ENCODE data around the gene AKR1B1. TPM values are rescaled to one million over a fixed set of nuclear protein-coding genes. Genes with fewer than 3 reads are reported as not detected.

The AKR1B1 gene
- total RNA-seq, 5 donors from 2014 or later (not counting 1 experiment from before 2014, with no cell fraction given) = 64.3 to 92.4 (median 85.3) TPM

GRCh38 chr7:134432296-134433152 is 26.4 kb downstream of the AKR1B1 start:
- ATAC-seq (replicated peaks in 1 of 4) = peak; percentile 87 to 94 (median 91)
- ChIA-PET POLR2A (no interaction called here), CTCF (interaction anchor here (0.5 to 2.3 kb wide), 31 partner anchors 8 to 1168 kb away, joined by 3 to 38 read pairs (median 3); partner anchors contain the start of genes AKR1B15 (in 2 of the 2), AKR1B1 (in 1 of the 2) and SLC35B4 (in 1 of the 2))
- Mint-ChIP-seq H3K27ac (peak overlapping the region; percentile 89 to 93), H3K4me3 (peak overlapping the region; percentile 75 to 83 (median 79)), H3K27me3 (peaks cover 0 to 5% of the 10 kb centered on the region in 2 donors), H3K36me3 (no peaks in the 10 kb centered on the region), H3K4me1 (peaks cover 8 to 17% (median 15%) of the 10 kb centered on the region in 3 donors), H3K9me3 (no peaks in the 10 kb centered on the region)
- WGBS (ENCODE audit: insufficient coverage) = 2% methylated on average over 14 of the region's 31 CpGs
- H3K4me3 ChIP-seq (ENCODE audit: control insufficient read depth in 1 of 2, extremely low read depth in 1 of 2, low read length in 1 of 2) = peak overlapping the region; percentile 35 to 45
- peak overlapping the region; percentile 72 for H3K27ac ChIP-seq (ENCODE audit: low read length)
- DNase-seq = peak; percentile 43 to 83 (median 58)
- H3K27me3 ChIP-seq (replicated peaks in 1 of 2; ENCODE audit: control insufficient read depth in 2 of 2, extremely low read depth in 1 of 2, insufficient read depth in 2 of 2, low read length in 1 of 2) = no peaks in the 10 kb centered on the region
- H3K4me1 ChIP-seq (ENCODE audit: control insufficient read depth in 1 of 2, extremely low read depth in 1 of 2, insufficient read depth in 2 of 2, low read length in 2 of 2) = peaks cover 0 to 14% of the 10 kb centered on the region in 2 experiments
- H3K9me3 ChIP-seq = no peaks in the 10 kb centered on the region
- H3K36me3 ChIP-seq (ENCODE audit: control insufficient read depth in 2 of 2, extremely low read depth in 1 of 2, insufficient read depth in 1 of 2, low read length in 1 of 2) = no peaks in the 10 kb centered on the region

GRCh38 chr7:134431815-134432214 is 27.1 kb downstream of the AKR1B1 start:
- H3K4me3 ChIP-seq (ENCODE audit: control insufficient read depth in 1 of 2, extremely low read depth in 1 of 2, low read length in 1 of 2) = peak overlapping the region in 1 of 2 donors; percentile 35
- H3K27ac Mint-ChIP-seq = no peak overlapping the region

GRCh38 chr7:134429481-134429880 is 29.4 kb downstream of the AKR1B1 start:
- H3K27ac Mint-ChIP-seq = no peak overlapping the region
- no peaks in the 10 kb centered on the region for H3K36me3 Mint-ChIP-seq
- DNase-seq (no peak), ATAC-seq (replicated peaks in 1 of 4) (no peak)
- Histone ChIP-seq H3K36me3 (ENCODE audit: control insufficient read depth in 2 of 2, extremely low read depth in 1 of 2, insufficient read depth in 1 of 2, low read length in 1 of 2) (no peaks in the 10 kb centered on the region), H3K4me3 (ENCODE audit: control insufficient read depth in 1 of 2, extremely low read depth in 1 of 2, low read length in 1 of 2) (no peak overlapping the region), H3K4me1 (ENCODE audit: control insufficient read depth in 1 of 2, extremely low read depth in 1 of 2, insufficient read depth in 2 of 2, low read length in 2 of 2) (peaks cover 0 to 14% of the 10 kb centered on the region in 2 experiments), H3K27ac (ENCODE audit: low read length) (no peak overlapping the region), H3K27me3 (replicated peaks in 1 of 2; ENCODE audit: control insufficient read depth in 2 of 2, extremely low read depth in 1 of 2, insufficient read depth in 2 of 2, low read length in 1 of 2) (no peaks in the 10 kb centered on the region), H3K9me3 (no peaks in the 10 kb centered on the region)
- ChIA-PET POLR2A (interaction anchor here in 1 of 2 donors (0.5 kb wide), 1 partner anchor 22 kb away, joined by 3 read pairs; no protein-coding TSS in a partner anchor), CTCF (interaction anchor here in 1 of 2 donors (0.5 to 1.9 kb wide), 3 partner anchors 76 to 119 kb away, joined by 3 to 8 read pairs (median 6); partner anchors contain the start of gene AKR1B15)
- no peaks in the 10 kb centered on the region for H3K9me3 Mint-ChIP-seq
- H3K4me3 Mint-ChIP-seq = no peak overlapping the region
- WGBS (ENCODE audit: insufficient coverage) = no CpG with 5 or more reads among the region's 6 CpGs
- peaks cover 0 to 5% of the 10 kb centered on the region in 2 donors for H3K27me3 Mint-ChIP-seq
- H3K4me1 Mint-ChIP-seq = peaks cover 8 to 17% (median 15%) of the 10 kb centered on the region in 3 donors

More at GRCh38 chr7:134431815-134432214, 27.1 kb downstream of the AKR1B1 start:
- POLR2A ChIA-PET = no interaction called here
- CTCF ChIA-PET = interaction anchor here (0.5 to 2.3 kb wide), 20 partner anchors 9 to 1167 kb away, joined by 3 to 38 read pairs (median 4); partner anchors contain the start of genes AKR1B15 (in 2 of the 2) and SLC35B4 (in 1 of the 2)
- Mint-ChIP-seq H3K4me1 (peaks cover 8 to 17% (median 15%) of the 10 kb centered on the region in 3 donors), H3K36me3 (no peaks in the 10 kb centered on the region), H3K27me3 (peaks cover 0 to 5% of the 10 kb centered on the region in 2 donors), H3K4me3 (peak overlapping the region; percentile 75 to 83 (median 79)), H3K9me3 (no peaks in the 10 kb centered on the region)
- no peaks in the 10 kb centered on the region for H3K9me3 ChIP-seq
- ATAC-seq (replicated peaks in 1 of 4) (no peak), DNase-seq (peak in 1 of 35 experiments; percentile 8)
- peaks cover 0 to 14% of the 10 kb centered on the region in 2 experiments for H3K4me1 ChIP-seq (ENCODE audit: control insufficient read depth in 1 of 2, extremely low read depth in 1 of 2, insufficient read depth in 2 of 2, low read length in 2 of 2)
- H3K36me3 ChIP-seq (ENCODE audit: control insufficient read depth in 2 of 2, extremely low read depth in 1 of 2, insufficient read depth in 1 of 2, low read length in 1 of 2) = no peaks in the 10 kb centered on the region
- H3K27me3 ChIP-seq (replicated peaks in 1 of 2; ENCODE audit: control insufficient read depth in 2 of 2, extremely low read depth in 1 of 2, insufficient read depth in 2 of 2, low read length in 1 of 2) = no peaks in the 10 kb centered on the region
- no CpG with 5 or more reads among the region's 11 CpGs for WGBS (ENCODE audit: insufficient coverage)
- peak overlapping the region; percentile 72 for H3K27ac ChIP-seq (ENCODE audit: low read length)

GRCh38 chr7:134428942-134429341 is 30.0 kb downstream of the AKR1B1 start:
- no peaks in the 10 kb centered on the region for H3K36me3 ChIP-seq (ENCODE audit: control insufficient read depth in 2 of 2, extremely low read depth in 1 of 2, insufficient read depth in 1 of 2, low read length in 1 of 2)
- ChIA-PET POLR2A (no interaction called here), CTCF (interaction anchor here in 1 of 2 donors (1.3 kb wide), 1 partner anchor 85 kb away, joined by 3 read pairs; no protein-coding TSS in a partner anchor)
- H3K4me3 ChIP-seq (ENCODE audit: control insufficient read depth in 1 of 2, extremely low read depth in 1 of 2, low read length in 1 of 2) = no peak overlapping the region
- ATAC-seq (replicated peaks in 1 of 4) (no peak), DNase-seq (no peak)
- H3K27ac ChIP-seq (ENCODE audit: low read length) = no peak overlapping the region
- H3K27me3 ChIP-seq (replicated peaks in 1 of 2; ENCODE audit: control insufficient read depth in 2 of 2, extremely low read depth in 1 of 2, insufficient read depth in 2 of 2, low read length in 1 of 2) = no peaks in the 10 kb centered on the region
- WGBS (ENCODE audit: insufficient coverage) = no CpG with 5 or more reads among the region's 9 CpGs
- Mint-ChIP-seq H3K27ac (no peak overlapping the region), H3K36me3 (no peaks in the 10 kb centered on the region), H3K4me1 (peaks cover 8 to 17% (median 15%) of the 10 kb centered on the region in 3 donors), H3K27me3 (peaks cover 0 to 5% of the 10 kb centered on the region in 2 donors), H3K4me3 (no peak overlapping the region), H3K9me3 (no peaks in the 10 kb centered on the region)
- peaks cover 0 to 14% of the 10 kb centered on the region in 2 experiments for H3K4me1 ChIP-seq (ENCODE audit: control insufficient read depth in 1 of 2, extremely low read depth in 1 of 2, insufficient read depth in 2 of 2, low read length in 2 of 2)
- H3K9me3 ChIP-seq = no peaks in the 10 kb centered on the region

- ChIA-PET POLR2A (no interaction called here), CTCF (no interaction called here)
- no peak for DNase-seq
- Mint-ChIP-seq H3K27me3 (peaks cover 0 to 5% of the 10 kb centered on the region in 2 donors), H3K4me3 (no peak overlapping the region), H3K9me3 (no peaks in the 10 kb centered on the region), H3K36me3 (no peaks in the 10 kb centered on the region), H3K4me1 (peaks cover 8 to 13% (median 11%) of the 10 kb centered on the region in 3 donors), H3K27ac (no peak overlapping the region)
- ATAC-seq (replicated peaks in 1 of 4) = no peak
- H3K4me1 ChIP-seq (ENCODE audit: control insufficient read depth in 1 of 2, extremely low read depth in 1 of 2, insufficient read depth in 2 of 2, low read length in 2 of 2) = peaks cover 0 to 13% of the 10 kb centered on the region in 2 experiments
- H3K27me3 ChIP-seq (replicated peaks in 1 of 2; ENCODE audit: control insufficient read depth in 2 of 2, extremely low read depth in 1 of 2, insufficient read depth in 2 of 2, low read length in 1 of 2) = no peaks in the 10 kb centered on the region
- H3K27ac ChIP-seq (ENCODE audit: low read length) = no peak overlapping the region
- no peaks in the 10 kb centered on the region for H3K9me3 ChIP-seq
- H3K36me3 ChIP-seq (ENCODE audit: control insufficient read depth in 2 of 2, extremely low read depth in 1 of 2, insufficient read depth in 1 of 2, low read length in 1 of 2) = no peaks in the 10 kb centered on the region
- no peak overlapping the region for H3K4me3 ChIP-seq (ENCODE audit: control insufficient read depth in 1 of 2, extremely low read depth in 1 of 2, low read length in 1 of 2)
- WGBS (ENCODE audit: insufficient coverage) = no CpG with 5 or more reads among the region's 2 CpGs
Observed at GRCh38 chr7:134427896-134428295, 31.0 kb downstream of the AKR1B1 start.

DNA sequence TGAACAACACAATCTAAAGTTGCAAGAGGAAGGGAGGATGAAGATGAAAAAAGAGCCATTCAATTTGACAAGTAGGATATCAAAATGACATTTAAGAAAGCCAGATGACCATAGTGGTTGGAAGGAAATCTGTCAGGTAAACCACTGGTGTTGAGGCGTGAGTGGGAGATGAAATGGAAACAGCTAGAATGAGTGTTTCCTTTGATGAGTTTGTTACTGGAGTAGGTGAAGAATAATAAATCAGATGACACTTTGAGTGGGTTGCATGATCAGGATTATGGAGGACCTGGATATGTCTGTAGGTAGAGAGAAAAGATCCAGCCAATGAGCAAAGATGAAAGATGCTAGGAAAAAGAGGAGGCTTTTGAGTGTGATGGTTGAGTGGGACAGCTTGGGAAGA is 33.1 kb downstream of the AKR1B1 start:
- ChIA-PET POLR2A (no interaction called here), CTCF (no interaction called here)
- Mint-ChIP-seq H3K4me1 (no peaks in the 10 kb centered on the region), H3K9me3 (no peaks in the 10 kb centered on the region), H3K4me3 (no peak overlapping the region), H3K27me3 (peaks cover 6 to 8% of the 10 kb centered on the region in 2 donors), H3K36me3 (no peaks in the 10 kb centered on the region), H3K27ac (no peak overlapping the region)
- no peak for ATAC-seq (replicated peaks in 1 of 4)
- Histone ChIP-seq H3K9me3 (no peaks in the 10 kb centered on the region), H3K27me3 (replicated peaks in 1 of 2; ENCODE audit: control insufficient read depth in 2 of 2, extremely low read depth in 1 of 2, insufficient read depth in 2 of 2, low read length in 1 of 2) (peaks cover 0 to 10% of the 10 kb centered on the region in 2 experiments), H3K27ac (ENCODE audit: low read length) (no peak overlapping the region), H3K36me3 (ENCODE audit: control insufficient read depth in 2 of 2, extremely low read depth in 1 of 2, insufficient read depth in 1 of 2, low read length in 1 of 2) (no peaks in the 10 kb centered on the region), H3K4me1 (ENCODE audit: control insufficient read depth in 1 of 2, extremely low read depth in 1 of 2, insufficient read depth in 2 of 2, low read length in 2 of 2) (no peaks in the 10 kb centered on the region), H3K4me3 (ENCODE audit: control insufficient read depth in 1 of 2, extremely low read depth in 1 of 2, low read length in 1 of 2) (no peak overlapping the region)
- 57% methylated on average over 1 of the region's 1 CpG for WGBS (ENCODE audit: insufficient coverage)
- no peak for DNase-seq
